Left colon (tissue), 2 donors: ENCODE measurements around the gene PAPOLB. TPM values are rescaled to one million over a fixed set of nuclear protein-coding genes. Genes with fewer than 3 reads are reported as not detected.

Experiments
- ATAC-seq: fragments of 200-7000 bp; cut with Tn5 transposase; one replicate; pipeline ENCODE4 v1.9.1; 2020; ENCODE audit warnings: mild to moderate bottlenecking, moderate library complexity
- DNase-seq, 2 donors: peaks; one replicate each; pipeline ENCODE4 v3.0.0-alpha.2; 2020
- intact Hi-C, 2 donors: fragments of 100-400 bp; cut with DNase I in 1 of 2; cut with micrococcal nuclease in 1 of 2; formaldehyde crosslinking; loops; one replicate each; pipeline versions ENCODE4 v1.11.2 to v1.14.0; 2022; cut with DNase I, micrococcal nuclease
- total RNA-seq, 2 donors: library from RNA; stranded (reverse); fragmentation: NEBNext Ultra II Directional; extraction: Animal tissue kit (Norgen Biotek cat#: 25700); gene quantifications; one replicate each; pipeline ENCODE4 v1.2.1, GENCODE V29; 2021
- donor health status: DM: no; HTN: no; CAD: no.
- donor health status: DM: yes; HTN: yes; CAD: no.

Gene PAPOLB
- total RNA-seq, 2 donors from 2014 or later: 0.11 TPM; not detected in 1

DNA sequence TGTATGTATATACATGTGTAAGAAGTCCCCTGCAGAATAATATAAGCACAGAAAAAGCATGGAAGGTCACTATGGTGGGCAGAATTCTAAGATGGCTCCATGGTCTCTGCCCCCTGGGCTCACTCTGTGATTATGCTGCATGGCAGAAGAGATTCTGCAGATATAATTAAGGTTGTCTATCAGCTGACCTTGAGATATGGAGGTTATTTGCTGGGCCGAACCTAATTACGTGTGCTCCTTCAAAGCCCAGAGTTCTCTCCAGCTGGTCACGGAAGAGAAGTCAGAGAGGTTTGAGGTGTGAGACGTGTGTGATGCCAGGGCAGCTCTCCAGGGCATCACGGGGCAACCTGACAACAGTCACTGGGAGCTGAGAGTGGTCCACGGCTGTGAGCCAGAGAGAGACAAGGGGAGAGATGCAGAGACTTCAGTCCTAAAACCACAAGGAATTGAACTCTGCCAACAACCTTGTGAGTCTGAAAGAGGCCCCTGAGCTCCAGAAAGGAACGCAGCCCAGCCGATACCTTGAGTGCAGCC lies 11.5 kb downstream of the PAPOLB start:
- DNase-seq (no peak), ATAC-seq (no peak)
- intact Hi-C loops: no loop called here

DNA sequence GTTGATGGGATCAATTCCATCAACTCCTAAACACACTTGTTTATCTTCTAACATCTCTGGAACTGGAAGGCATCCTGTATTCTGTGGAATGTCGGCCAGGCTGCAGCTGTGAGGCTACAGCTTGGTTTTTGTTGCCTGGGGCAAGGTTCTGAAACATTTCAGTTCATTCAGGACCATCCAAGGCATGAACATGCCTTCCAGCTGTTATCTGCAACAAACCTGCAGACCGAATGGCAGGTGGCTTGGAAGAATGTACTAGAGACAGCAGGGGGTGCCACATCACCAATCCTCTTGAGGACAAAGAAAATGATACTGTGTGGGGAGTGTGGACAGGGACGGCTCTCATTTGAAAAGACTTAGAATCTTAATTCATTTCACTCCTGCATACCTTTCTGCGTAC lies 12.4 kb downstream of the PAPOLB start:
- DNase-seq (peak in 1 of 2 donors; percentile 29), ATAC-seq (peak; percentile 58)
- intact Hi-C loops: no loop called here

DNA sequence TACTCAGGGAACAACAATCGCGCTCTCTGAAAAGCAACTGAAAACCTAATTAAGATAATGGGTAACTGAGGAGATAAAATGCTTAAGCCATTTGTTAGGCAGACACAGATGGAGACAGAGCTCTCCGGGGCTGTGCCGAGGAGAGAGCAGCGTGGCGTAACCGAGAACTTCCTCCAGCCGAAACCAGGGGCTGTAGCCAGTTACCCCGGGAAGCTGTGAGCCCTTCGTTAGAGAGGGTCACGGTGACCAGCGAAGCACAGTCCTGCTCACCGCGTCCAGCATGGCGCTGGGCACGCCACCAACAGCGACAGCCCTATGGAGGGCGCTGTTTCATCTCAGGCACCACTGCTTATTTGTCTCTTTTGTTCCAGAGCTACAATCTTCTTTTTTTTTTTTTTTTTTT lies 16.1 kb downstream of the PAPOLB start:
- ATAC-seq (no peak), DNase-seq (no peak)
- intact Hi-C loops: no loop called here

DNA sequence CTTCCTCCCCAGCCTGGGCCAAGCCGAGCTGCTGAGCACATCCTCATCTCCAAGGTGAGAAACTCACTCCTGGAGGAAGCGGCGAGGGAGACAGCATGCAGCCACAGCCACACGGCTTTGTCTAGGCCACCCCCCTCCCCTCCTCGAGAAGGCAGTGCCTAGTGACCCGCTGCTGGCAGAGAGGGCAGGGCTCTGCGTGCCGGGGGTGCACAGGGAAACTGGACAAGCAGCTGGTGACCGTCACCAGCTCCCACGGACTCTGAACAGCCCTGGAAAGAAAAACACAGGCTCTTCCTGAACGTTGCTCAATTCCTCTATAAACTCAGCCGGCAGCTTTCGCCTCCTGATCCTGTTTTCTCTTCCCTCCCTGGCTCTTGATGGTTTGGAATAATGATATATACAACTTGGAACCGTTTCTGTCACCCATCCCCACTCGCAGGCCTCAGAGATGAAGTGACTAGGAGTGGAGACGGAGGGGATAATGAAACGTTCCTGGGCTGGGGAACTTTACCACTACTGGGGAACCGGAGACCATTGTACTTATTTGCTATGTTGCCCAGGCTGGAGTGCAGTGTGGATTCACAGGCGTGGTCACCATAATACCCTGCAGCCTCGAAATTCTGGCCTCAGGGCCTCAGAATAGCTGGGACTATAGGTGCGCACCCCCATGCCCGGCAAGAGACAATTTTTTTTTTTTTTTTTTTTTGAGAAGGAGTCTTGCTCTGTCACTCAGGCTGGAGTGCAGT lies 19.3 kb downstream of the PAPOLB start:
- ATAC-seq (peak; percentile 90), DNase-seq (peak in 1 of 2 donors; percentile 27)
- intact Hi-C loops: no loop called here

DNA sequence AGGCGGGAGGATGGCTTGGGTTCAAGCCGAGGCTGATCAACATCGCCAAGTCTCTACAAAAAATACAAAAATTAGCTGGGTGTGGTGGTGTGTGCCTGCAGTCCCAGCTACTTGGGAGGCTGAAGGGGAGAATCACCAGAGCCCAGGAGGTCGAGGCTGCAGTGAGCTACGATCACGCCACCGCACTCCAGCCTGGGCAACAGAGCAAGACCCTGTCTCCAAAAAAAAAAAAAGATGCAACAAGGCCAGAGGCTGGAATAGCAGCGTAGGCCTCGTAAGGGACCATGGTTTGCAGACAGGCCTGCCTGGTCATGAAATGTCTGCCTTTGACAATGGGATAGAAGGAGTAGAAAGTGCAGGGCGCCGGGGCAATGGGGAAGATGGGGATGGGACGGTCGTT lies 20.0 kb downstream of the PAPOLB start:
- peak; percentile 4 for ATAC-seq
- no peak for DNase-seq
- intact Hi-C loops: no loop called here

DNA sequence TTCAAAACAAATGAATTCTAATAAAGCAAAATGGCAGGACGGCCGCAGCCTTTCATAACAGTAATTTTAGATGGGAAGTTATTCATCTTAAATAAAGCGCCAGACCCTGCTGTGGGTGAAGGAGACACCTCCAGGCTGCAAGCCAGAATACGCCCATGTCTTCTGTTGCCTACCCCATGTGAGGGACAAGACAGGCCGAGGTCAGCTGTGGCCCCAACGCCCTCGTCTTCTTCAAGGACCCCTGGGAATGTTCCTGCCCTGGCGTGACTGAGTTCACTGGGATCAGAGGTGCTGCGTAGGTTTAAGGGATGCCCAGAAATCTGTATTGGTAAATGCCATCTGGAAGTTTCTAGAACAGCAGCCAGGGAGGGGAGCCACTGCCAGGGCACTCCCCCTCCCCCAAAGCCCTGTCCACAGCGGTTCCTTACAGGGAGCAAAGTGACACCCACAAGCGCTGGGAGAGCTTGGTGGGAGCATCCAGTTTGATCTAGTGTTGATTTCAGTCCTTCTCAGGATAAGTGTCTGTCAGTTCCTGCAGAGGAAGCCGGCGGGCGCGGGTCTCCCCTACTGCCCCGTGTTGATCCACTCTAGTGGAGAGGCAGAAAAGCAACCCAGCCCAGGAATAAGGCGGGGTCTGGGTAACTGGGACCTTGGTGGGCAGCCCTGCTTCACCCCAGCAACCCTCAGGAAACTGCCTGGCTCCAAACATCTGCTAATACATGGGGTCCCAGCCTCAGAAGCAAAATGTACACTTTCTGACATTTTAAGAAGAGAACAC lies 20.6 kb downstream of the PAPOLB start:
- ATAC-seq: no peak
- no peak for DNase-seq
- intact Hi-C loops: no loop called here

GRCh38 chr7:4840079-4840501 lies 21.7 kb downstream of the PAPOLB start:
- intact Hi-C loops: no loop called here
- DNase-seq (no peak), ATAC-seq (no peak)

- ATAC-seq (no peak), DNase-seq (no peak)
- intact Hi-C loops: no loop called here
These were observed 23.1 kb downstream of the PAPOLB start for GRCh38 chr7:4838626-4839334.

DNA sequence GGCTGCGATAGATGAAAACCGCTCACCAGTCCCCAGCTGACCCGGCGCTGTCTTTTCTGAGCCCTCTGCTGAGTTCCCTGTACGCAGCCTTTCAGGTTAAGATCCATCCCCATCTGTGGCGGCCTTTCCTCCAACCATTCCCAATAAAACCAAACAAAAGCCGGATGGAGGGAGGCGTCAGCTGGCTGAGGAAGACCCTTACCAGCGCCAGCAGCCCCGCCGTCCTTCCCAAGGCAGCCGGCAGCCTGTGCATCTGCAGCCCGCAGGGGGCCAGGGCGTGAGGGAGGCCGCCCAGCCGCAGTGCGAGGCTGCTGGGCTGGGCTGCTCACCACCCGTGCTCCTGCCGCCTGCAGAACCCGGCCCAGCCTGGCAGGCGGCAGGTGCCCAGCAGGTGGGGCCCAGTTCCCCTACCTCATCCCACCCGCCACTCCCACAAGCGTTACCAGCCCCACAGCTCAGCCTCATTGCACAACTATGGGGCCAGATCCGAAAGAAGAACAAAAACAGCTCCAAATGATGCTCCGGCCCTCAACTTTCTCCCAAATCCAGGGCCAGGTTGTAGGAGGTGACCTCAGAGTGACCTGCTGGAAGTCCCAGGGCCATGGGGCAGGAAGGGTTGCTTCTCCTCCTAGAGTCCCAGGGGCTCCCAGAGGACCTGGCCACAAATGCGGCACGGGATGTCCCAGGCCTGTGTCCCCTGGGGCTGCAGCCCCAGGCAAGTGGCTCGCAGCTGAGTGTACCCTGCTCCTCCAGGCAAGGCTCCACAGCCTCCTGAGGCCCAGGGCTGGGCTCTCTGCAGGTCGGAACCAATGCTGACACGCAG lies 23.8 kb downstream of the PAPOLB start:
- DNase-seq (no peak), ATAC-seq (no peak)
- intact Hi-C loops: no loop called here

DNA sequence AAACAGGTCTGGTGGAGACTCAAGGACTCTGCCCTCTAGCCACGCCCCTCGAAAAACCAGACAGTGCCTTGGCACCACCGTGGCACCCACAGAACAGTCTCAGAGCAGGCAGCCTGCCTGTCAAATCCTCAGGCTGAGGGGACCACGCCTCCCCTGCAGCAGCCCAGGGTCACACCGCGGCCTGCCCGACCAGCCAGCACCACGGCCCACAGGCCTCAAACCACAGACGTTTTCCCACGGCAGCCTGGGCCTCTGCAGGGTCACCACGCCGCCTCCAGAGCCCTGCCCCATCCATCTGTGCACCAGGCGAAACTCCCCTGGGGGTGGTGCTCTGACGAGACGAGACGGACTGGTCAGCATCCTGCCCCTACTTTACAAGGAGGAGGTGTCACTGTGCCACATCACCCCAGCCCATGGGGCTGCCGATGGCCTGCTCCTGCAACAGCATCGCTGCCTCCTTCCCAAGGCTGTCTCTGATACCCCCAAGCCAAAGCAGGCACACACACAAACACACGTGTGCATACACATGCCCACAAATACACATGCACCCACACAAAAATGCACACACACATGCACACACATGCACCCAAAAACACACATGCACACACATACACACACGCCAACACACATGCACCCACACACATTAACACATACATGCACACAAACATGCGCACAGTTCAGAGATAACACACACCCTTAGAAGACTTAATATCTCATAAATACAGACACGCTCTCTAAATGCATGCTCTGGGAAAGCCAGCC lies 24.6 kb downstream of the PAPOLB start:
- ATAC-seq: peak; percentile 54
- no peak for DNase-seq
- intact Hi-C loops: no loop called here

DNA sequence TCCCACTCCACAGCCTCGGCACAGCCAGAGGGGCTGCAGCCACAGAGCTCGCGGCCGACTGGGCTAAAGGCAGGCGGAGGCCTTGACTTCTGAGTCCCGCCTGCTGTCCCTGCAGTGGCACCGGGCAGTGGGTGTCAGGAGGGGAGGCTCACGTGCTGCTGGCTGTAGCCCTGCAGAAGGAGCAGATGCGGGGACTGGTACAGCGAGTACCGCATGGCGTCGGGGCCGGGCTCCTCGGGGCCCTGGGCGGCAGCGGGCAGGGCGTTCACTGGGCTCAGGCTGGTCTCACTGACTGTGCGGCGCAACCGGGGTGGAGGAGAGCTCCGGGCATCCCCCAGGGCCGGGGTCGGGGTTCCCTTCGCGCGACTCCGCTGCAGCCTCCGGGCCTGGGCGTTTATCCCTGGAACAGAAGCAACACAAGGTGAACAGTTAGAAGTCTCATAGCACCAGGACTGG lies 25.6 kb downstream of the PAPOLB start:
- ATAC-seq (no peak), DNase-seq (no peak)
- intact Hi-C loops: no loop called here

DNA sequence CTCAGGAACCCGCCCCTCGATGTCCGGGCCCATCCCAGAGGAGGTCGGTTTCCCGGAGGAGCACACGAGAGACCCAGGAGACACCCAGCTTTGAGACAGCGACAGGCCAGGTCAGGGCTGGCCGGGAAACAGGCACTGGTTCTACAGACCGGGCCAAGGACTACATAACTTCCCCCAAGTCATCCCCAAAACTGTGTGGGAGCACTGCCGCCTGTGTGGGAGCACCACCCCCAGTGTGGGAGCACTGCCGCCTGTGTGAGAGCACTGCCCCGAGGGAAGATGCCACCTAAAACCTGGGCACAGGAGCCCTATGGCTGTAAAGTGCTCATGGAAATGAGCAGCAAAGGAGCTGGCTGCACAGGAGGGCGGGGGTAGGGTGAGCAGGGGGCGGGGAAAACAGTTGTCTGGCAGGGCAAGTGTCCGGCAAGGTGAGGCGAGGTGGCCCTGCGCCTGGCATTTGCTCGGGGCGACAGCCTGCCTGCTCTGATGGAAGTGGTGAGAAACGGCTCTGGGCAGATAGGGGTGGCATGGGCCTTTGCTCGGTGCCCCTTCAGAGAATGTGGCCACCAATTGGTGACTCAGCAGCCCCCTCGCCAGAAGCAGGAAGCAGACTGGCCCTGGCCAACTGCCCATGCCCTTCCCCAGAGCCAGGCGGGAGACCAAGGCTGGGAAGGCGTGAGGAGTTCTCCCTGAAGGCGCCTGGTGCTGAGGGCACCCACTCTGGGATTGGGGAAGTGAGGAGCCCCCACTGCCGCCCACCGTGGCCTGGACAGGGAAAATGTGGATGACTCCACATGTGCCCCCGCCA lies 26.2 kb downstream of the PAPOLB start:
- ATAC-seq (no peak), DNase-seq (no peak)
- intact Hi-C loops: no loop called here

DNA sequence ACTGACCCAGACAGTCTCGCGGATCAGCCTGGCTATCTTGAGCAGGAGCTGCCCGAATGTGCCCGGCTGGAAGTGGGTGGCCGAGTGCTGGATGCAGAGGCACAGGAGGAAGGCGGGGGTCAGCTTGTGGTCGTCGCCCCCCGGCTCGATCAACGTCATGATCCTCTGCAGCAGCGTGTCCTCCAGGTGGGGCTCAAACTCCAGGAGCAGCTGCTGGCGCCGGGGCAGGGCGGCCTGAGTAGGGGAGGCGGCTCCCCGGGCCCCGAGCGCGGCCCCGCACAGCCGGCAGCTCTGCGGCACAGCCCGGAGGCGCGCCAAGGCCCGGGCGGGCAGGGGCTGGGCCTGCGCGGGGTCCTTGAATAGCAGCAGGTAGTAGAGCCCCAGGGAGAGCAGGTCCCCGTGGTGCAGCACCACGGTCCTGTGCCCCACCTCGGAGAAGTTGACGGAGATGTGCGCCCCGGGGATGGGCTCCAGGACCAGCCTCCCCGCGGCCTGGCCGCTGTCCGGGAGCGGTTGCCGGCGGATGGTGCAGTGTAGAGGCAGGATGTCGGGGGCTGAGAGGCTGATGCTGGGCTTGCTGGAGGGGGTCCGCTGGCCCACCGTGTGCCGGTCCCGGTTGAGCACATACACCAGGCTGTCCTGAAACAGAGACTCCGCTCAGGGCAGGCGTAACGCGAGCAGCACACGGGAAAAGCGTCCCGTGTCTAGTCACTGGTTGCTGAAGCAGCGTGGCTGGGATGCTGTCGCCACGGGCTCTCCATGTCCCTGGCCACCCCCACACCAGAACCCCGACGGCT lies 27.0 kb downstream of the PAPOLB start:
- DNase-seq (no peak), ATAC-seq (no peak)
- intact Hi-C loops: no loop called here

- intact Hi-C loops: no loop called here
- ATAC-seq (no peak), DNase-seq (no peak)
These were observed 27.9 kb downstream of the PAPOLB start for GRCh38 chr7:4833691-4834600.

DNA sequence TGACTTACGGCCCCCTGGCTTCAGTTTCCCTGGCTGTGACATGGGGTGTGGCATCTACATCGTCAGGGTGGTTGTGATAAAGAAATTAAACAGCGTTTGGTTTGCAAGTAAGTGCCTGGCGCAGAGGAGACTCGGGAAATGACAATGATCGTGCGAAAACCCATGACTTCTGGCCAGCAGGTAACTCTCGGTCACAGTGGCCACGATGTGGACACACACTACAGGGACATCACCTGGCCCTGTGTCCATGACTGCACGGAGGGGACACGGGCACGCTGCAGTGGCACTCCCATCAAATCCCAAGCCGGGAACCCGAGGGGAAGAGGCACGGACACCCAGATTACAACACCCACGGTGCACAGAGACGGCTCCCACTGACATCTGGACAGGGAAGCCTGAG lies 28.7 kb downstream of the PAPOLB start:
- DNase-seq (no peak), ATAC-seq (no peak)
- intact Hi-C loops: no loop called here
